ENCODE results near the gene KAT8.

KAT8 gene

GRCh38 chr16:31078597-31079341 lies 38.7 kb upstream of the KAT8 start:
- CTCF ChIA-PET, result no interaction called here
- no peak for TF ChIP-seq SUZ12 (IDR thresholded peaks at IDR 0.05)
- TF ChIP-seq SP1 (IDR thresholded peaks at IDR 0.05), result no peak
- DNase-seq (ENCODE audit: extremely low spot score), result no peak
- POLR2A ChIA-PET, result interaction anchor here (1.4 kb wide), 1 partner anchor 63 kb away, joined by 3 read pairs; no protein-coding TSS in a partner anchor

GRCh38 chr16:31079342-31079944 lies 38.0 kb upstream of the KAT8 start:
- ChIA-PET POLR2A (no interaction called here), CTCF (no interaction called here)
- DNase-seq (ENCODE audit: extremely low spot score), result no peak
- TF ChIP-seq SP1 (IDR thresholded peaks at IDR 0.05) (no peak), BHLHE40 (IDR thresholded peaks at IDR 0.05; ENCODE audit: borderline replicate concordance) (no peak), HDGF (IDR thresholded peaks at IDR 0.05; ENCODE audit: borderline replicate concordance) (no peak), LEF1 (IDR thresholded peaks at IDR 0.05; ENCODE audit: borderline replicate concordance) (no peak), PKNOX1 (IDR thresholded peaks at IDR 0.05) (no peak), CTBP1 (IDR thresholded peaks at IDR 0.05; ENCODE audit: borderline replicate concordance) (no peak), ELF4 (IDR thresholded peaks at IDR 0.05) (no peak), L3MBTL2 (conservative IDR thresholded peaks at IDR 0.05) (no peak), SUZ12 (IDR thresholded peaks at IDR 0.05) (no peak), TARDBP (IDR thresholded peaks at IDR 0.05) (no peak), ARNT (IDR thresholded peaks at IDR 0.05) (no peak), FOXM1 (IDR thresholded peaks at IDR 0.05; ENCODE audit: borderline replicate concordance) (no peak), FOXK2 (IDR thresholded peaks at IDR 0.05) (no peak)

GRCh38 chr16:31080035-31080629 lies 37.3 kb upstream of the KAT8 start:
- DNase-seq (ENCODE audit: extremely low spot score), result no peak
- no peak for TF ChIP-seq SUZ12 (IDR thresholded peaks at IDR 0.05)
- TF ChIP-seq BHLHE40 (IDR thresholded peaks at IDR 0.05; ENCODE audit: borderline replicate concordance), result no peak
- no peak for TF ChIP-seq FOXA1 (IDR thresholded peaks at IDR 0.05)
- TF ChIP-seq CTBP1 (IDR thresholded peaks at IDR 0.05; ENCODE audit: borderline replicate concordance), result no peak
- no peak for TF ChIP-seq FOXM1 (IDR thresholded peaks at IDR 0.05; ENCODE audit: borderline replicate concordance)
- no peak for TF ChIP-seq SP1 (IDR thresholded peaks at IDR 0.05)
- TF ChIP-seq ZNF384 (IDR thresholded peaks at IDR 0.05), result no peak
- TF ChIP-seq ELF4 (IDR thresholded peaks at IDR 0.05), result no peak
- no peak for TF ChIP-seq NFRKB (IDR thresholded peaks at IDR 0.05)
- ChIA-PET POLR2A (no interaction called here), CTCF (no interaction called here)

- TF ChIP-seq BHLHE40 (IDR thresholded peaks at IDR 0.05; ENCODE audit: borderline replicate concordance) (no peak), NFRKB (IDR thresholded peaks at IDR 0.05) (no peak), ELF4 (IDR thresholded peaks at IDR 0.05) (no peak), PKNOX1 (IDR thresholded peaks at IDR 0.05) (no peak), CTBP1 (IDR thresholded peaks at IDR 0.05; ENCODE audit: borderline replicate concordance) (no peak), FOXA1 (IDR thresholded peaks at IDR 0.05) (no peak), FOXM1 (IDR thresholded peaks at IDR 0.05; ENCODE audit: borderline replicate concordance) (no peak), SP1 (IDR thresholded peaks at IDR 0.05) (no peak), FOXK2 (IDR thresholded peaks at IDR 0.05) (no peak), SUZ12 (IDR thresholded peaks at IDR 0.05) (no peak)
- POLR2A ChIA-PET, result no interaction called here
- DNase-seq (ENCODE audit: extremely low spot score), result no peak
- CTCF ChIA-PET, result no interaction called here
Observed at GRCh38 chr16:31080756-31081419, 36.6 kb upstream of the KAT8 start.

GRCh38 chr16:31081428-31082351 lies 35.8 kb upstream of the KAT8 start:
- no peak for DNase-seq (ENCODE audit: extremely low spot score)
- no peak for TF ChIP-seq FOXK2 (IDR thresholded peaks at IDR 0.05)
- no peak for TF ChIP-seq PKNOX1 (IDR thresholded peaks at IDR 0.05)
- TF ChIP-seq NFRKB (IDR thresholded peaks at IDR 0.05), result no peak
- no peak for TF ChIP-seq ELF4 (IDR thresholded peaks at IDR 0.05)
- TF ChIP-seq FOXA1 (IDR thresholded peaks at IDR 0.05), result no peak
- POLR2A ChIA-PET, result no interaction called here
- CTCF ChIA-PET, result no interaction called here

All from HEK293T (cell line).